Naive thymus-derived CD4-positive, alpha-beta T cell (primary cell): ENCODE measurements around the gene KRTAP13-2. TPM values are rescaled to one million over a fixed set of nuclear protein-coding genes. Genes with fewer than 3 reads are reported as not detected.

Source experiments
- ATAC-seq: fragments of 150-1000 bp; cut with Tn5 transposase; 2 replicates; pipeline ENCODE4 v1.10.0; 2021; ENCODE audit warnings: mild to moderate bottlenecking, moderate library complexity
- CTCF ChIA-PET: fragments of 350-600 bp; sonication (Branson Sonifier 250); formaldehyde crosslinking; loops from one replicate; lab custom pipeline; 2021; ENCODE audit warnings: antibody characterized with exemption; lab: Charles Lee
- POLR2A ChIA-PET: fragments of 350-600 bp; sonication (Branson Sonifier 250); formaldehyde crosslinking; loops from one replicate; lab custom pipeline; 2021; ENCODE audit warnings: antibody characterized with exemption, inconsistent platforms; lab: Charles Lee
- DNase-seq, 9 donors: peaks; one replicate each; pipeline versions ENCODE4 v3.0.0 to v3.0.0-alpha.2; 2020 to 2022; ENCODE audit warnings: mixed read lengths in 1 of 9
- H3K27ac ChIP-seq: one replicate; pipeline ENCODE4 v1.7.0; 2013; ENCODE audit warnings: mild to moderate bottlenecking, low read depth, low read length, moderate library complexity
- H3K27me3 ChIP-seq, 2 donors: one replicate each; pipeline ENCODE4 v1.7.0; 2013; ENCODE audit warnings: low read length in 2 of 2, mild to moderate bottlenecking in 2 of 2, moderate library complexity in 2 of 2; ENCODE audit not compliant: control insufficient read depth in 2 of 2, insufficient read depth in 2 of 2
- H3K36me3 ChIP-seq, 3 experiments: 1 replicate in 2 of 3; 2 replicates in 1 of 3; pipeline ENCODE4 v1.7.0; 2013; ENCODE audit warnings: low read length in 3 of 3, mild to moderate bottlenecking in 3 of 3, moderate library complexity in 1 of 3; ENCODE audit not compliant: insufficient read depth in 3 of 3, control insufficient read depth in 2 of 3
- H3K4me1 ChIP-seq, 2 donors: one replicate each; pipeline ENCODE4 v1.7.0; 2013; ENCODE audit warnings: low read length in 2 of 2, mild to moderate bottlenecking in 2 of 2, moderate library complexity in 1 of 2; ENCODE audit not compliant: control insufficient read depth in 2 of 2, insufficient read depth in 2 of 2
- H3K4me3 ChIP-seq: 2 replicates; pipeline ENCODE4 v1.7.0; 2013; ENCODE audit warnings: mild to moderate bottlenecking, low read length
- H3K9me3 ChIP-seq, 3 experiments: 1 replicate in 2 of 3; 2 replicates in 1 of 3; pipeline ENCODE4 v1.7.0; 2013; ENCODE audit warnings: low read length in 3 of 3; ENCODE audit not compliant: control insufficient read depth in 2 of 3
- H3K27ac Mint-ChIP-seq, 9 donors: one replicate each; pipeline ENCODE4 v1.8.0; 2020 to 2022; ENCODE audit warnings: mixed read lengths in 9 of 9, mild to moderate bottlenecking in 8 of 9, moderate library complexity in 5 of 9, inconsistent platforms in 2 of 9
- H3K27me3 Mint-ChIP-seq, 5 donors: one replicate each; pipeline ENCODE4 v1.8.0; 2021 to 2022; ENCODE audit warnings: mixed read lengths in 5 of 5, mild to moderate bottlenecking in 1 of 5
- H3K36me3 Mint-ChIP-seq, 5 donors: one replicate each; pipeline ENCODE4 v1.8.0; 2020 to 2022; ENCODE audit warnings: mixed read lengths in 5 of 5, mild to moderate bottlenecking in 3 of 5, inconsistent platforms in 1 of 5
- H3K4me1 Mint-ChIP-seq, 7 donors: one replicate each; pipeline ENCODE4 v1.8.0; 2020 to 2022; ENCODE audit warnings: mixed read lengths in 7 of 7, mild to moderate bottlenecking in 3 of 7, inconsistent platforms in 1 of 7
- H3K4me3 Mint-ChIP-seq, 10 donors: one replicate each; pipeline ENCODE4 v1.8.0; 2020 to 2022; ENCODE audit warnings: mild to moderate bottlenecking in 10 of 10, mixed read lengths in 10 of 10, moderate library complexity in 6 of 10, inconsistent platforms in 2 of 10
- H3K9me3 Mint-ChIP-seq, 11 donors: one replicate each; pipeline ENCODE4 v1.8.0; 2020 to 2022; ENCODE audit warnings: mixed read lengths in 11 of 11, mild to moderate bottlenecking in 4 of 11, inconsistent platforms in 1 of 11, moderate library complexity in 1 of 11
- intact Hi-C, 2 donors: fragments of 100-400 bp; cut with micrococcal nuclease; formaldehyde crosslinking; loops; one replicate each; pipeline ENCODE4 v1.15.1; 2023
- polyA plus RNA-seq, 2 donors: library from polyadenylated mRNA; unstranded; fragments of 300-500 nt; fragmentation: Illumina TruSeq; gene quantifications; one replicate each; pipeline ENCODE4 v1.2.3, GENCODE V29; 2021
- total RNA-seq, 6 experiments: library from RNA in 5 of 6; stranded (reverse) in 5 of 6; gene quantifications; 1 replicate in 5 of 6; 2 replicates in 1 of 6; pipeline ENCODE4 v1.2.3 and lab custom pipeline; 2021 to 2026

The KRTAP13-2 gene
- total and polyA plus RNA-seq, 7 experiments from 2014 or later, result not detected

- ChIA-PET CTCF (interaction anchor here (0.7 kb wide), 1 partner anchor 742 kb away, joined by 3 read pairs; no protein-coding TSS in a partner anchor), POLR2A (no interaction called here)
- Mint-ChIP-seq H3K4me3 (no peak overlapping the region), H3K9me3 (peaks cover 0 to 4% (median 0%) of the 10 kb centered on the region in 11 donors), H3K27ac (no peak overlapping the region), H3K36me3 (no peaks in the 10 kb centered on the region), H3K27me3 (peaks cover 0 to 13% (median 12%) of the 10 kb centered on the region in 5 donors), H3K4me1 (no peaks in the 10 kb centered on the region)
- intact Hi-C loops, result no loop called here
- ATAC-seq (no peak), DNase-seq (peak in 5 of 9 donors; percentile 2 to 24 (median 5))
- Histone ChIP-seq H3K9me3 (no peaks in the 10 kb centered on the region), H3K27ac (no peak overlapping the region), H3K27me3 (no peaks in the 10 kb centered on the region), H3K36me3 (no peaks in the 10 kb centered on the region), H3K4me1 (no peaks in the 10 kb centered on the region), H3K4me3 (no peak overlapping the region)
Measured at GRCh38 chr21:30340714-30341573, 31.1 kb downstream of the KRTAP13-2 start.

GRCh38 chr21:30338717-30339116, 33.4 kb downstream of the KRTAP13-2 start:
- DNase-seq (no peak), ATAC-seq (no peak)
- POLR2A ChIA-PET, result no interaction called here
- Histone ChIP-seq H3K4me1 (no peaks in the 10 kb centered on the region), H3K4me3 (no peak overlapping the region), H3K9me3 (no peaks in the 10 kb centered on the region), H3K27me3 (no peaks in the 10 kb centered on the region), H3K27ac (no peak overlapping the region), H3K36me3 (no peaks in the 10 kb centered on the region)
- CTCF ChIA-PET, result no interaction called here
- no peaks in the 10 kb centered on the region for H3K36me3 Mint-ChIP-seq
- intact Hi-C loops, result no loop called here
- H3K27me3 Mint-ChIP-seq, result peaks cover 0 to 12% (median 6%) of the 10 kb centered on the region in 5 donors
- H3K27ac Mint-ChIP-seq, result no peak overlapping the region
- H3K4me3 Mint-ChIP-seq, result no peak overlapping the region
- no peaks in the 10 kb centered on the region for H3K4me1 Mint-ChIP-seq
- peaks cover 0 to 3% (median 0%) of the 10 kb centered on the region in 11 donors for H3K9me3 Mint-ChIP-seq

GRCh38 chr21:30337772-30338171, 34.3 kb downstream of the KRTAP13-2 start:
- no peak overlapping the region for H3K27ac ChIP-seq
- ChIA-PET POLR2A (no interaction called here), CTCF (interaction anchor here (0.6 kb wide), 1 partner anchor 741 kb away, joined by 3 read pairs; no protein-coding TSS in a partner anchor)
- intact Hi-C loops, result no loop called here
- H3K4me1 ChIP-seq, result no peaks in the 10 kb centered on the region
- H3K4me1 Mint-ChIP-seq, result no peaks in the 10 kb centered on the region
- H3K27me3 Mint-ChIP-seq, result peaks cover 0 to 12% (median 6%) of the 10 kb centered on the region in 5 donors
- DNase-seq (no peak), ATAC-seq (no peak)
- H3K4me3 Mint-ChIP-seq, result no peak overlapping the region
- no peaks in the 10 kb centered on the region for H3K9me3 ChIP-seq
- H3K36me3 Mint-ChIP-seq, result no peaks in the 10 kb centered on the region
- H3K9me3 Mint-ChIP-seq, result peaks cover 0 to 3% (median 0%) of the 10 kb centered on the region in 11 donors
- H3K27ac Mint-ChIP-seq, result no peak overlapping the region
- no peaks in the 10 kb centered on the region for H3K27me3 ChIP-seq
- H3K36me3 ChIP-seq, result no peaks in the 10 kb centered on the region
- no peak overlapping the region for H3K4me3 ChIP-seq

GRCh38 chr21:30337276-30337744, 34.8 kb downstream of the KRTAP13-2 start, which contains the start of gene KRTAP27-1:
TSS of gene KRTAP27-1 (minus strand) at chr21:30337694. CDS start at chr21:30337668, 26 bp downstream.
- ChIA-PET CTCF (interaction anchor here (0.6 kb wide), 1 partner anchor 742 kb away, joined by 3 read pairs; no protein-coding TSS in a partner anchor), POLR2A (no interaction called here)
- Histone ChIP-seq H3K9me3 (no peaks in the 10 kb centered on the region), H3K4me1 (no peaks in the 10 kb centered on the region), H3K27ac (no peak within 1 kb of the TSS), H3K27me3 (no peaks in the 10 kb centered on the region), H3K36me3 (no peaks in the 10 kb centered on the region), H3K4me3 (no peak within 1 kb of the TSS)
- DNase-seq (no peak), ATAC-seq (no peak)
- Mint-ChIP-seq H3K27ac (no peak within 1 kb of the TSS), H3K27me3 (peaks cover 0 to 11% (median 6%) of the 10 kb centered on the region in 5 donors), H3K9me3 (peaks cover 0 to 3% (median 0%) of the 10 kb centered on the region in 11 donors), H3K36me3 (no peaks in the 10 kb centered on the region), H3K4me1 (no peaks in the 10 kb centered on the region), H3K4me3 (no peak within 1 kb of the TSS)
- intact Hi-C loops, result no loop called here

- ATAC-seq (no peak), DNase-seq (no peak)
- ChIA-PET CTCF (no interaction called here), POLR2A (no interaction called here)
- H3K9me3 Mint-ChIP-seq, result peaks cover 0 to 3% (median 0%) of the 10 kb centered on the region in 11 donors
- no peak overlapping the region for H3K27ac Mint-ChIP-seq
- no peaks in the 10 kb centered on the region for H3K27me3 ChIP-seq
- no peaks in the 10 kb centered on the region for H3K9me3 ChIP-seq
- intact Hi-C loops, result no loop called here
- H3K4me3 Mint-ChIP-seq, result no peak overlapping the region
- H3K27ac ChIP-seq, result no peak overlapping the region
- H3K4me3 ChIP-seq, result no peak overlapping the region
- no peaks in the 10 kb centered on the region for H3K4me1 Mint-ChIP-seq
- H3K36me3 Mint-ChIP-seq, result no peaks in the 10 kb centered on the region
- H3K36me3 ChIP-seq, result no peaks in the 10 kb centered on the region
- no peaks in the 10 kb centered on the region for H3K4me1 ChIP-seq
- peaks cover 0 to 5% (median 0%) of the 10 kb centered on the region in 5 donors for H3K27me3 Mint-ChIP-seq
Measured at GRCh38 chr21:30336596-30336995, 35.5 kb downstream of the KRTAP13-2 start.

GRCh38 chr21:30333736-30334135, 38.3 kb downstream of the KRTAP13-2 start:
- no peaks in the 10 kb centered on the region for H3K36me3 ChIP-seq
- intact Hi-C loops, result no loop called here
- ATAC-seq (no peak), DNase-seq (no peak)
- peaks cover 0 to 3% (median 0%) of the 10 kb centered on the region in 11 donors for H3K9me3 Mint-ChIP-seq
- H3K4me1 Mint-ChIP-seq, result no peaks in the 10 kb centered on the region
- ChIA-PET CTCF (no interaction called here), POLR2A (no interaction called here)
- no peak overlapping the region for H3K4me3 ChIP-seq
- H3K9me3 ChIP-seq, result no peaks in the 10 kb centered on the region
- H3K27me3 ChIP-seq, result no peaks in the 10 kb centered on the region
- no peak overlapping the region for H3K27ac ChIP-seq
- no peaks in the 10 kb centered on the region for H3K4me1 ChIP-seq
- H3K36me3 Mint-ChIP-seq, result no peaks in the 10 kb centered on the region
- no peak overlapping the region for H3K4me3 Mint-ChIP-seq
- H3K27ac Mint-ChIP-seq, result no peak overlapping the region
- H3K27me3 Mint-ChIP-seq, result peaks cover 0 to 8% (median 4%) of the 10 kb centered on the region in 5 donors
